SK-N-DZ (cell line): ENCODE data around the gene MYO16.
"Not testable (repeated sequence)": the region's sequence is repeated elsewhere in the genome, so short reads cannot be mapped to it uniquely, and the experiment has no call there.

Source experiments
- DNase-seq: peaks from one replicate; pipeline ENCODE4 v3.0.0-alpha.2; 2015; ENCODE audit warnings: low spot score

The MYO16 gene

GRCh38 chr13:108974686-108975085 lies 345.3 kb downstream of the MYO16 start:
- DNase-seq, result no peak

GRCh38 chr13:108980237-108980636 lies 350.8 kb downstream of the MYO16 start:
- no peak for DNase-seq

- DNase-seq, result no peak
These were observed 352.0 kb downstream of the MYO16 start for GRCh38 chr13:108981407-108981806.

GRCh38 chr13:108983273-108983672 lies 353.9 kb downstream of the MYO16 start:
- DNase-seq, result no peak

- DNase-seq, result no peak
These were observed 355.0 kb downstream of the MYO16 start for GRCh38 chr13:108984251-108984920.

GRCh38 chr13:108985166-108985565 lies 355.8 kb downstream of the MYO16 start:
- no peak for DNase-seq

- DNase-seq, result peak; percentile 29
These were observed 358.1 kb downstream of the MYO16 start for GRCh38 chr13:108987517-108987916.

GRCh38 chr13:108987944-108988343 lies 358.5 kb downstream of the MYO16 start:
- no peak for DNase-seq

- not testable (repeated sequence) for DNase-seq
These were observed 362.0 kb downstream of the MYO16 start for GRCh38 chr13:108991416-108991815.

GRCh38 chr13:108993346-108993745 lies 363.9 kb downstream of the MYO16 start:
- no peak for DNase-seq

- no peak for DNase-seq
These were observed 367.0 kb downstream of the MYO16 start for GRCh38 chr13:108996430-108996829.

GRCh38 chr13:109000207-109000606 lies 370.8 kb downstream of the MYO16 start:
- no peak for DNase-seq

- no peak for DNase-seq
These were observed 373.5 kb downstream of the MYO16 start for GRCh38 chr13:109002934-109003333.

- DNase-seq, result no peak
These were observed 378.5 kb downstream of the MYO16 start for GRCh38 chr13:109007946-109008345.

- DNase-seq, result no peak
These were observed 380.3 kb downstream of the MYO16 start for GRCh38 chr13:109009756-109010155.

- DNase-seq, result no peak
These were observed 381.5 kb downstream of the MYO16 start for GRCh38 chr13:109010912-109011311.

- no peak for DNase-seq
These were observed 382.7 kb downstream of the MYO16 start for GRCh38 chr13:109012115-109012514.

- DNase-seq, result no peak
These were observed 392.1 kb downstream of the MYO16 start for GRCh38 chr13:109021558-109021957.

- no peak for DNase-seq
These were observed 395.2 kb downstream of the MYO16 start for GRCh38 chr13:109024611-109025010.

- no peak for DNase-seq
These were observed 396.9 kb downstream of the MYO16 start for GRCh38 chr13:109026266-109026665.

- no peak for DNase-seq
These were observed 399.2 kb downstream of the MYO16 start for GRCh38 chr13:109028624-109029023.

GRCh38 chr13:109033090-109033489 lies 403.7 kb downstream of the MYO16 start:
- DNase-seq, result no peak

GRCh38 chr13:109036078-109036780 lies 406.8 kb downstream of the MYO16 start:
- DNase-seq, result no peak
